ENCODE data around the gene DNAJC8.

Gene DNAJC8

GRCh38 chr1:28235755-28236655, 3.2 kb upstream of the DNAJC8 start, which contains the start of gene ATP5IF1:
ATP5IF1 (plus strand) TSS chr1:28236124; CDS start chr1:28236184, 60 bp downstream.
- H3K27me3 ChIP-seq (replicated peaks): no peaks in the 10 kb centered on the region
- H3K36me3 ChIP-seq (replicated peaks): peaks cover 5% of the 10 kb centered on the region
- H3K4me3 ChIP-seq (ENCODE audit: low read depth, low read length): peak within 1 kb of the TSS; percentile 73
- H3K27ac ChIP-seq: peak within 1 kb of the TSS; percentile 69
- no peak for TF ChIP-seq CTCF (IDR thresholded peaks at IDR 0.05; ENCODE audit: low read depth, low read length, missing control alignments)
- peak; percentile 98 for DNase-seq
- in situ Hi-C loops (cut with HindIII; ENCODE audit: low pct_ligation_motif_present, low sequenced_read_pairs): no loop called here

GRCh38 chr1:28233264-28233606, 406 bp upstream of the DNAJC8 start:
- peaks cover 11% of the 10 kb centered on the region for H3K36me3 ChIP-seq (replicated peaks)
- H3K27ac ChIP-seq: no peak overlapping the region
- H3K4me3 ChIP-seq (ENCODE audit: low read depth, low read length): no peak overlapping the region
- DNase-seq: no peak
- TF ChIP-seq CTCF (IDR thresholded peaks at IDR 0.05; ENCODE audit: low read depth, low read length, missing control alignments): no peak
- in situ Hi-C loops (cut with HindIII; ENCODE audit: low pct_ligation_motif_present, low sequenced_read_pairs): no loop called here
- H3K27me3 ChIP-seq (replicated peaks): no peaks in the 10 kb centered on the region

GRCh38 chr1:28229996-28230395, 2.8 kb downstream of the DNAJC8 start:
- Histone ChIP-seq H3K36me3 (replicated peaks) (peaks cover 30% of the 10 kb centered on the region), H3K27ac (no peak overlapping the region), H3K4me3 (ENCODE audit: low read depth, low read length) (no peak overlapping the region), H3K27me3 (replicated peaks) (no peaks in the 10 kb centered on the region)
- in situ Hi-C loops (cut with HindIII; ENCODE audit: low pct_ligation_motif_present, low sequenced_read_pairs): no loop called here
- TF ChIP-seq CTCF (IDR thresholded peaks at IDR 0.05; ENCODE audit: low read depth, low read length, missing control alignments): no peak
- DNase-seq: no peak

- peaks cover 37% of the 10 kb centered on the region for H3K36me3 ChIP-seq (replicated peaks)
- in situ Hi-C loops (cut with HindIII; ENCODE audit: low pct_ligation_motif_present, low sequenced_read_pairs): no loop called here
- no peak for DNase-seq
These were observed 3.7 kb downstream of the DNAJC8 start for GRCh38 chr1:28229089-28229488.

GRCh38 chr1:28213315-28213714, 19.5 kb downstream of the DNAJC8 start:
- no peak for TF ChIP-seq CTCF (IDR thresholded peaks at IDR 0.05; ENCODE audit: low read depth, low read length, missing control alignments)
- no peaks in the 10 kb centered on the region for H3K27me3 ChIP-seq (replicated peaks)
- H3K27ac ChIP-seq: no peak overlapping the region
- H3K4me3 ChIP-seq (ENCODE audit: low read depth, low read length): no peak overlapping the region
- DNase-seq: no peak
- in situ Hi-C loops (cut with HindIII; ENCODE audit: low pct_ligation_motif_present, low sequenced_read_pairs): no loop called here
- H3K36me3 ChIP-seq (replicated peaks): peaks cover 32% of the 10 kb centered on the region

More at GRCh38 chr1:28229089-28229488, 3.7 kb downstream of the DNAJC8 start:
- TF ChIP-seq CTCF (IDR thresholded peaks at IDR 0.05; ENCODE audit: low read depth, low read length, missing control alignments): no peak
- Histone ChIP-seq H3K27ac (no peak overlapping the region), H3K27me3 (replicated peaks) (no peaks in the 10 kb centered on the region), H3K4me3 (ENCODE audit: low read depth, low read length) (no peak overlapping the region)

Data from brain microvascular endothelial cell (primary cell).